HepG2 (cell line): ENCODE results near the gene NPDC1. TPM values are rescaled to one million over a fixed set of nuclear protein-coding genes. Genes with fewer than 3 reads are reported as not detected.

Experiments used
- ATAC-seq: fragments of 200-7000 bp; cut with Tn5 transposase; 3 replicates; pipeline ENCODE4 v1.9.1; 2020; ENCODE audit warnings: mild to moderate bottlenecking, moderate library complexity
- BruUV-seq: library from RNA; stranded (reverse); fragments of 400-500 nt; replicated peaks from 2 replicates; lab custom pipeline; 2021; lab: Mats Ljungman, UMichigan
- CTCF ChIA-PET: fragments of 300-600 bp; formaldehyde crosslinking; extraction: SDS; loops from one replicate; lab custom pipeline; 2021; ENCODE audit warnings: low total read pairs, inconsistent platforms, low intra/inter-chr PET ratio; lab: Yijun Ruan, JAX
- POLR2A ChIA-PET: fragments of 350-600 bp; sonication (Branson Sonifier 250); formaldehyde crosslinking; loops from one replicate; lab custom pipeline; 2020; ENCODE audit warnings: antibody characterized with exemption, inconsistent platforms; lab: Yijun Ruan, JAX
- DNase-seq: peaks from one replicate; pipeline ENCODE4 v3.0.0-alpha.2; 2015; ENCODE audit warnings: low spot score
- FAIRE-seq: peaks from 3 replicates; lab custom pipeline; 2011; peaks lifted over from hg19 to GRCh38; lab: Jason Lieb, UNC
- H2AFZ ChIP-seq: one replicate; pipeline ENCODE4 v1.6.1; 2011; ENCODE audit warnings: low read length, inconsistent platforms
- H3K27ac ChIP-seq: fragments of 300-600 bp; 3 replicates; pipeline ENCODE4 v1.8.0; 2011; ENCODE audit warnings: mixed run types, mild to moderate bottlenecking, mixed read lengths, low read length, inconsistent platforms; ENCODE audit not compliant: insufficient read depth; ENCODE audit errors: extremely low read length
- H3K27me3 ChIP-seq, 2 experiments: fragments of 200-600 bp in 1 of 2; 2 replicates in 1 of 2; 3 replicates in 1 of 2; pipeline versions ENCODE4 v1.6.0 to v1.8.0; 2011; ENCODE audit warnings: low read length in 2 of 2, mild to moderate bottlenecking in 2 of 2, moderate library complexity in 2 of 2, inconsistent platforms in 1 of 2; ENCODE audit not compliant: insufficient read depth in 2 of 2, control insufficient read depth in 1 of 2
- H3K36me3 ChIP-seq, 2 experiments: fragments of 200-600 bp in 1 of 2; replicated peaks in 1 of 2; 2 replicates in 1 of 2; 3 replicates in 1 of 2; pipeline versions ENCODE4 v1.5.1 to v1.8.0; 2011; ENCODE audit warnings: low read length in 2 of 2, inconsistent platforms in 1 of 2; ENCODE audit not compliant: insufficient read depth in 2 of 2, control insufficient read depth in 1 of 2
- H3K4me1 ChIP-seq: 2 replicates; pipeline ENCODE4 v1.5.1; 2012; ENCODE audit warnings: low read length, inconsistent platforms; ENCODE audit not compliant: insufficient read depth
- H3K4me2 ChIP-seq: 2 replicates; pipeline ENCODE4 v1.6.0; 2011; ENCODE audit warnings: low read depth, low read length, inconsistent platforms
- H3K4me3 ChIP-seq, 3 experiments: fragments of 200-600 bp in 1 of 3; sonication (generic), shearing (Covaris generic) in 1 of 3; replicated peaks in 1 of 3; 2 replicates each; pipeline ENCODE4 v1.5.1; 2011 to 2016; ENCODE audit warnings: low read length in 3 of 3, inconsistent platforms in 2 of 3, low read depth in 2 of 3, mild to moderate bottlenecking in 2 of 3, control low read depth in 1 of 3, mixed read lengths in 1 of 3; ENCODE audit not compliant: insufficient read depth in 1 of 3
- H3K79me2 ChIP-seq: one replicate; pipeline ENCODE4 v1.6.1; 2011; ENCODE audit warnings: low read length, inconsistent platforms; ENCODE audit not compliant: insufficient read depth
- H3K9ac ChIP-seq: 2 replicates; pipeline ENCODE4 v1.6.0; 2011; ENCODE audit warnings: mild to moderate bottlenecking, low read depth, low read length, inconsistent platforms; ENCODE audit not compliant: insufficient read depth
- H3K9me3 ChIP-seq: 2 replicates; pipeline ENCODE4 v1.5.1; 2012; ENCODE audit warnings: mild to moderate bottlenecking, low read length
- H4K20me1 ChIP-seq: 2 replicates; pipeline ENCODE4 v1.6.0; 2011; ENCODE audit warnings: inconsistent platforms, mild to moderate bottlenecking, low read length, moderate library complexity; ENCODE audit not compliant: insufficient read depth
- ATF7 ChIP-seq, 2 experiments: fragments of 450-650 bp in 1 of 2; sonication (generic) in 1 of 2; formaldehyde crosslinking in 1 of 2; IDR thresholded peaks; 2 replicates each; pipeline versions ENCODE4 v1.4.0 to v1.6.1; 2016 to 2020; ENCODE audit warnings: antibody characterized with exemption in 1 of 2, mild to moderate bottlenecking in 1 of 2, missing genetic modification reagents in 1 of 2
- HNRNPL ChIP-seq: fragments of 200-400 bp; formaldehyde crosslinking; IDR thresholded peaks from 2 replicates; pipeline ENCODE4 v1.6.1; 2017; ENCODE audit warnings: mild to moderate bottlenecking, low read depth, low read length
- PLRG1 ChIP-seq: fragments of 450-650 bp; conservative IDR thresholded peaks from 2 replicates; pipeline ENCODE4 v1.6.1; 2016
- SAP130 ChIP-seq: IDR thresholded peaks from 2 replicates; pipeline ENCODE4 v1.6.1; 2016; ENCODE audit warnings: low read depth
- SNAPC5 ChIP-seq: sonication (generic); formaldehyde crosslinking; IDR thresholded peaks from 2 replicates; pipeline ENCODE4 v1.8.1; 2023; ENCODE audit warnings: mild to moderate bottlenecking, missing genetic modification reagents, borderline replicate concordance
- UBTF ChIP-seq: sonication (generic); formaldehyde crosslinking; IDR thresholded peaks from 2 replicates; pipeline ENCODE4 v1.4.0; 2020; ENCODE audit warnings: mild to moderate bottlenecking, missing genetic modification reagents
- ZBTB20 ChIP-seq: sonication (generic); formaldehyde crosslinking; IDR thresholded peaks from 2 replicates; pipeline ENCODE4 v1.8.1; 2023; ENCODE audit warnings: missing genetic modification reagents, low read depth, mild to moderate bottlenecking, borderline replicate concordance
- ZNF451 ChIP-seq: sonication (generic); formaldehyde crosslinking; IDR thresholded peaks from 2 replicates; pipeline ENCODE4 v1.5.0; 2020; ENCODE audit warnings: mild to moderate bottlenecking, missing genetic modification reagents
- ZNF605 ChIP-seq: sonication (generic); formaldehyde crosslinking; IDR thresholded peaks from 2 replicates; pipeline ENCODE4 v1.8.0; 2022; ENCODE audit warnings: mild to moderate bottlenecking, missing genetic modification reagents
- WGBS: methylation state at CpG from one replicate; pipeline ENCODE4 v1.1.6; 2017; ENCODE audit warnings: low lambda C conversion rate; 5-methylcytosine and 5-hydroxymethylcytosine counted together
- in situ Hi-C: cut with HindIII; loops from 2 replicates; pipeline ENCODE4 v1.10.0; 2017; ENCODE audit warnings: low pct_unique_long_range_greater_than_20kb; ENCODE audit not compliant: extremely low pct_ligation_motif_present
- intact Hi-C: fragments of 100-400 bp; cut with micrococcal nuclease; formaldehyde crosslinking; loops from one replicate; pipeline ENCODE4 v1.10.0; 2022; ENCODE audit not compliant: unreplicated experiment
- polyA plus RNA-seq, 8 experiments: library from polyadenylated mRNA; depleted of rRNA in 3 of 8; stranded (reverse) in 7 of 8; unstranded in 1 of 8; fragments of >200 nt; fragmentation: Illumina TruSeq in 4 of 8; extraction: Trizol in 4 of 8; gene quantifications; 2 replicates each; pipeline versions ENCODE4 v1.2.1 to v1.2.3, GENCODE V29; 2011 to 2016; ENCODE audit warnings: low read depth in 4 of 8, missing spikeins in 1 of 8, mixed read lengths in 1 of 8; ENCODE audit not compliant: insufficient read depth in 1 of 8
- total RNA-seq, 5 experiments: library from RNA; depleted of rRNA; stranded (reverse); fragments of >200 nt; fragmentation: Illumina TruSeq; extraction: Trizol; gene quantifications; 2 replicates each; pipeline ENCODE4 v1.2.3, GENCODE V29; 2016; ENCODE audit warnings: low read depth in 1 of 5

Gene NPDC1
- total and polyA plus RNA-seq, 2 of the 13 experiments (the other 11 are each of a cell fraction or from before 2014, with no cell fraction given) = 0.84 to 5.4 TPM

GRCh38 chr9:137027369-137028262 lies 18.4 kb downstream of the NPDC1 start, which contains the start of gene ABCA2 (continued):
- TF ChIP-seq SNAPC5 = no peak
- TF ChIP-seq PLRG1 = no peak
- TF ChIP-seq HNRNPL = peak; percentile 75; the same call in 1 of the 2 replicates
- no peak for TF ChIP-seq ATF7 (IDR thresholded peaks at IDR 0.05)
- no peak for TF ChIP-seq ATF7 (CRISPR knock-in tag; IDR thresholded peaks at IDR 0.05)
- TF ChIP-seq UBTF = peak; percentile 19; the same call in 1 of the 2 replicates
- 0 out of 2 replicates have a peak, but pooled peaks have one; percentile 12 for TF ChIP-seq SAP130

- Histone ChIP-seq H3K27me3 (peaks cover 0 to 19% of the 10 kb centered on the region in 2 experiments; a peak in 2 of 5 replicates), H3K4me3 (peak overlapping the region in 1 of 3 experiments; percentile 74; a peak in 3 of 6 replicates), H3K4me1 (peaks cover 86% of the 10 kb centered on the region), H3K9ac (peak overlapping the region; percentile 56; the same call in 1 of the 2 replicates), H3K79me2 (no peaks in the 10 kb centered on the region), H4K20me1 (no peaks in the 10 kb centered on the region), H3K27ac (no peak overlapping the region), H3K4me2 (peak overlapping the region; percentile 84), H3K36me3 (no peaks in the 10 kb centered on the region), H2AFZ (no peak overlapping the region), H3K9me3 (no peaks in the 10 kb centered on the region)
- ChIA-PET CTCF (no interaction called here), POLR2A (interaction anchor here (1.6 kb wide), 1 partner anchor 29 kb away, joined by 3 read pairs; no protein-coding TSS in a partner anchor)
- in situ Hi-C loops (no loop called here), intact Hi-C loops (no loop called here)
- no peak for DNase-seq
- FAIRE-seq = no peak
- BruUV-seq = no TSS peak
- TF ChIP-seq ZBTB20 (CRISPR knock-in tag) (no peak), ZNF451 (CRISPR knock-in tag) (no peak), ZNF605 (0 out of 2 replicates have a peak, but pooled peaks have one; percentile 35)
- no peak for ATAC-seq
- 100% methylated on average over 1 of the region's 4 CpGs for WGBS
Measured at GRCh38 chr9:137026828-137027227, 19.1 kb downstream of the NPDC1 start.
